ENCODE results near the gene WDR26.

GRCh38 chr1:224456637-224456953 is 22.0 kb upstream of the WDR26 start:
- TF ChIP-seq, protein P1, sequence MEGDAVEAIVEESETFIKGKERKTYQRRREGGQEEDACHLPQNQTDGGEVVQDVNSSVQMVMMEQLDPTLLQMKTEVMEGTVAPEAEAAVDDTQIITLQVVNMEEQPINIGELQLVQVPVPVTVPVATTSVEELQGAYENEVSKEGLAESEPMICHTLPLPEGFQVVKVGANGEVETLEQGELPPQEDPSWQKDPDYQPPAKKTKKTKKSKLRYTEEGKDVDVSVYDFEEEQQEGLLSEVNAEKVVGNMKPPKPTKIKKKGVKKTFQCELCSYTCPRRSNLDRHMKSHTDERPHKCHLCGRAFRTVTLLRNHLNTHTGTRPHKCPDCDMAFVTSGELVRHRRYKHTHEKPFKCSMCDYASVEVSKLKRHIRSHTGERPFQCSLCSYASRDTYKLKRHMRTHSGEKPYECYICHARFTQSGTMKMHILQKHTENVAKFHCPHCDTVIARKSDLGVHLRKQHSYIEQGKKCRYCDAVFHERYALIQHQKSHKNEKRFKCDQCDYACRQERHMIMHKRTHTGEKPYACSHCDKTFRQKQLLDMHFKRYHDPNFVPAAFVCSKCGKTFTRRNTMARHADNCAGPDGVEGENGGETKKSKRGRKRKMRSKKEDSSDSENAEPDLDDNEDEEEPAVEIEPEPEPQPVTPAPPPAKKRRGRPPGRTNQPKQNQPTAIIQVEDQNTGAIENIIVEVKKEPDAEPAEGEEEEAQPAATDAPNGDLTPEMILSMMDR (IDR thresholded peaks at IDR 0.05; ENCODE audit: insufficient read depth, low read depth, low read length), result no peak
- no peak for TF ChIP-seq EZH2 (IDR thresholded peaks at IDR 0.05; ENCODE audit: insufficient read depth, low read length)
